Pancreas (tissue), 10 donors: ENCODE data around the gene CYP4F3. TPM values are rescaled to one million over a fixed set of nuclear protein-coding genes. Genes with fewer than 3 reads are reported as not detected.

ENCODE experiments used
- ATAC-seq, 4 donors: fragments of 200-7000 bp; cut with Tn5 transposase; one replicate each; pipeline versions ENCODE4 v1.8.0 to v1.9.1; 2020; ENCODE audit warnings: mild to moderate bottlenecking in 4 of 4, moderate library complexity in 4 of 4
- DNase-seq, 6 donors: peaks; one replicate each; pipeline ENCODE4 v3.0.0-alpha.2; 2020
- FAIRE-seq: peaks from 2 replicates; lab custom pipeline; 2012; peaks lifted over from hg19 to GRCh38; lab: Jason Lieb, UNC
- H3K27ac ChIP-seq, 4 donors: fragments of 200-600 bp; sonication (generic); 1 replicate in 3 of 4; 2 replicates in 1 of 4; pipeline versions ENCODE4 v1.5.0 to v1.8.0; 2020
- H3K27me3 ChIP-seq, 4 donors: fragments of 200-600 bp; one replicate each; pipeline ENCODE4 v1.8.0; 2021
- H3K36me3 ChIP-seq, 3 donors: fragments of 200-600 bp; sonication (generic) in 1 of 3; one replicate each; pipeline versions ENCODE4 v1.5.0 to v1.8.0; 2020 to 2021
- H3K4me1 ChIP-seq, 3 donors: fragments of 200-600 bp; one replicate each; pipeline ENCODE4 v1.8.0; 2021
- H3K4me3 ChIP-seq, 4 donors: fragments of 200-600 bp; sonication (generic) in 2 of 4; one replicate each; pipeline versions ENCODE4 v1.5.0 to v1.8.0; 2020 to 2021
- H3K9me3 ChIP-seq, 4 donors: fragments of 200-600 bp; one replicate each; pipeline ENCODE4 v1.8.0; 2021
- WGBS, 2 donors: extraction: QIAGEN DNeasy Blood & Tissue Kit; methylation state at CpG; one replicate each; pipeline ENCODE4 v1.1.7; 2013; 5-methylcytosine and 5-hydroxymethylcytosine counted together
- intact Hi-C, 3 donors: fragments of 100-400 bp; cut with DNase I; formaldehyde crosslinking; loops; one replicate each; pipeline versions ENCODE4 v1.11.1 to v1.14.2; 2022
- polyA plus RNA-seq, 2 donors: library from polyadenylated mRNA; stranded (reverse); fragments of 200-250 nt; gene quantifications; one replicate each; pipeline ENCODE4 v1.2.3, GENCODE V29; 2013
- total RNA-seq, 6 donors: library from RNA; stranded (reverse); fragmentation: NEBNext Ultra II Directional in 4 of 6; extraction: Animal tissue kit (Norgen Biotek cat#: 25700) in 4 of 6; gene quantifications; one replicate each; pipeline versions ENCODE4 v1.2.1 to v1.2.4, GENCODE V29; 2021 to 2023
- TF ChIP-seq, protein P1 (sequence below), 4 donors: fragments of 200-600 bp; sonication (generic) in 3 of 4; IDR thresholded peaks; one replicate each; pipeline versions ENCODE4 v1.5.0 to v1.8.0; 2021; ENCODE audit warnings: antibody characterized with exemption in 4 of 4
- donor health status: healthy with polysubstance abuse.
- donor health status: DM: no; HTN: no; CAD: no; lungs with moderate emphysema.
- donor health status: DM: no; HTN: no; CAD: no.
- donor health status: control.
- donor health status: control.
- donor health status: Bipolar disorder and iron deficiency.
- donor health status: DM: yes; HTN: yes; CAD: no.
- donor health status: DM: no; HTN: no; CAD: no.
- donor health status: DM: no; HTN: no; CAD: no.
- donor health status: DM: yes; HTN: yes; CAD: no.

Gene CYP4F3
- total and polyA plus RNA-seq, 8 donors: 0.23 to 1.8 (median 0.47) TPM

DNA sequence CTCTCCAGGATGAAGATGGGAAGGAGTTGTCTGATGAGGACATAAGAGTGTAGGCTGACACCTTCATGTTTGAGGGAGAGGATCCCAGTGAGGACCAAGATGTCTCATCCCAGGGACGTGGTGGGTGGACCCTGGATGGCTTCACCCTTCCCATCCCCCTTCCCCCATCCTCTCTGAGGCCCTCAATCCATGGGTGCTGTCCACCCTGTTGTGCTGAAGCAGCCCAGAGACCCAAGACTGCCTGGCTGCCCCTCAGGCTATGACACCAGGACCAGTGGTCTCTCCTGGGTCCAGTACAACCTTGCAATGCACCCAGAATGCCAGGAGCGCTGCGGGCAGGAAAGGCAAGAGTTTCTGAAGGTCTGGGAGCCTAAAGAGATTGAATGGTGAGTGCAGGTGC, 28.7 kb downstream of the CYP4F3 start:
- FAIRE-seq: no peak
- intact Hi-C loops: no loop called here
- TF ChIP-seq, protein P1, sequence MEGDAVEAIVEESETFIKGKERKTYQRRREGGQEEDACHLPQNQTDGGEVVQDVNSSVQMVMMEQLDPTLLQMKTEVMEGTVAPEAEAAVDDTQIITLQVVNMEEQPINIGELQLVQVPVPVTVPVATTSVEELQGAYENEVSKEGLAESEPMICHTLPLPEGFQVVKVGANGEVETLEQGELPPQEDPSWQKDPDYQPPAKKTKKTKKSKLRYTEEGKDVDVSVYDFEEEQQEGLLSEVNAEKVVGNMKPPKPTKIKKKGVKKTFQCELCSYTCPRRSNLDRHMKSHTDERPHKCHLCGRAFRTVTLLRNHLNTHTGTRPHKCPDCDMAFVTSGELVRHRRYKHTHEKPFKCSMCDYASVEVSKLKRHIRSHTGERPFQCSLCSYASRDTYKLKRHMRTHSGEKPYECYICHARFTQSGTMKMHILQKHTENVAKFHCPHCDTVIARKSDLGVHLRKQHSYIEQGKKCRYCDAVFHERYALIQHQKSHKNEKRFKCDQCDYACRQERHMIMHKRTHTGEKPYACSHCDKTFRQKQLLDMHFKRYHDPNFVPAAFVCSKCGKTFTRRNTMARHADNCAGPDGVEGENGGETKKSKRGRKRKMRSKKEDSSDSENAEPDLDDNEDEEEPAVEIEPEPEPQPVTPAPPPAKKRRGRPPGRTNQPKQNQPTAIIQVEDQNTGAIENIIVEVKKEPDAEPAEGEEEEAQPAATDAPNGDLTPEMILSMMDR (IDR thresholded peaks at IDR 0.05): no peak
- no peak for ATAC-seq
- Histone ChIP-seq H3K4me1 (no peaks in the 10 kb centered on the region), H3K27ac (no peak overlapping the region), H3K4me3 (no peak overlapping the region), H3K36me3 (no peaks in the 10 kb centered on the region), H3K27me3 (no peaks in the 10 kb centered on the region), H3K9me3 (no peaks in the 10 kb centered on the region)
- no peak for DNase-seq
- 47 to 49% methylated on average over 3 of the region's 3 CpGs for WGBS, 2 donors

DNA sequence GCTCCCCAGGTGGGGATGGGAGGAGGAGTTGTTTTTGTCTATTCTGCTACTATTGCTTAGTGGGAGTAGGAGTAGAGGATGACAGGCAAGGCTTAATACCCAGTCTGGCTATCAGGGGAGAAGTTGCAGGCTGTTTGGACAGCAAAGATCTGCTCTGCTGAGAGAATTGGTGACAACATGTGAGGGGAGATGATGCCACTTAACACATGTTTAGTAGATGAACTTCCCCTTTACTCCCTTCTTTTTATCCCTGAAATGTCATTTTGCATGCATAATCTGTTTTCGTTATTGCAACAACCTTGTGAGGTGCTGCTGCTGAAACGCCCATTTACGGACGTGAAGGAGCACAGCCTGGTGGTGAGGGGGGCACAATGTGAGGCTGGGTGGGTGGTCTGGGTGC, 29.2 kb downstream of the CYP4F3 start:
- Histone ChIP-seq H3K27me3 (no peaks in the 10 kb centered on the region), H3K4me1 (no peaks in the 10 kb centered on the region), H3K4me3 (no peak overlapping the region), H3K36me3 (no peaks in the 10 kb centered on the region), H3K9me3 (no peaks in the 10 kb centered on the region), H3K27ac (no peak overlapping the region)
- TF ChIP-seq, protein P1 (IDR thresholded peaks at IDR 0.05): no peak
- intact Hi-C loops: no loop called here
- DNase-seq (no peak), ATAC-seq (no peak), FAIRE-seq (no peak)
- 34 to 43% methylated on average over 4 of the region's 4 CpGs for WGBS, 2 donors

DNA sequence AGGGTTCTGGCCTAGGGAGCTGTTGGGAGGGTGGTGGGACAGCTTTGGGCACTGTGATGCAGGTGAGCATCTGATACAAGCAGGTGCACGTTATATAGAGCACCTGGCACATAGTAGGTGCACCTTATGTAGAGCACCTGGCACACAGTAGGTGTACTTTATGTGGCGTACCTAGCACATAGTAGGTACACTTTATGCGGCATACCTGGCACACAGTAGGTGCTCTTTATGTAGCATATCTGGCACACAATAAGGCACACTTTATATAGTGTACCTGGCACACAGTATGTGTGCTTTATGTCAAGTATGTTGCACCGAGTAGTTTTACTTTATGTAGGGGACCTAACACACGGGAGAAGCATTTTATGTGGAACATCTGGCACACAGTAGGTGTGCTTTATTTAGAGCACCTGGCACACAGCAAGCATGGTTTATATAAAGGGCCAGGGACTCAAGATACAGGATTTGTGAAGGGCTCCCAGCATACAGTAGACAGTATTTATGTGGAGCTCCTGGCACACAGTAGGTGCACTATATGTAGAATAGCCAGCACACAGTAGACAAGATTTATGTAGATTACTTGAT, 30.6 kb downstream of the CYP4F3 start:
- Histone ChIP-seq H3K27ac (no peak overlapping the region), H3K36me3 (no peaks in the 10 kb centered on the region), H3K4me1 (no peaks in the 10 kb centered on the region), H3K9me3 (no peaks in the 10 kb centered on the region), H3K27me3 (no peaks in the 10 kb centered on the region), H3K4me3 (no peak overlapping the region)
- TF ChIP-seq, protein P1 (IDR thresholded peaks at IDR 0.05): no peak
- ATAC-seq: no peak
- WGBS, 2 donors: 44 to 57% methylated on average over 5 of the region's 5 CpGs
- no peak for DNase-seq
- intact Hi-C loops: no loop called here
- no peak for FAIRE-seq

DNA sequence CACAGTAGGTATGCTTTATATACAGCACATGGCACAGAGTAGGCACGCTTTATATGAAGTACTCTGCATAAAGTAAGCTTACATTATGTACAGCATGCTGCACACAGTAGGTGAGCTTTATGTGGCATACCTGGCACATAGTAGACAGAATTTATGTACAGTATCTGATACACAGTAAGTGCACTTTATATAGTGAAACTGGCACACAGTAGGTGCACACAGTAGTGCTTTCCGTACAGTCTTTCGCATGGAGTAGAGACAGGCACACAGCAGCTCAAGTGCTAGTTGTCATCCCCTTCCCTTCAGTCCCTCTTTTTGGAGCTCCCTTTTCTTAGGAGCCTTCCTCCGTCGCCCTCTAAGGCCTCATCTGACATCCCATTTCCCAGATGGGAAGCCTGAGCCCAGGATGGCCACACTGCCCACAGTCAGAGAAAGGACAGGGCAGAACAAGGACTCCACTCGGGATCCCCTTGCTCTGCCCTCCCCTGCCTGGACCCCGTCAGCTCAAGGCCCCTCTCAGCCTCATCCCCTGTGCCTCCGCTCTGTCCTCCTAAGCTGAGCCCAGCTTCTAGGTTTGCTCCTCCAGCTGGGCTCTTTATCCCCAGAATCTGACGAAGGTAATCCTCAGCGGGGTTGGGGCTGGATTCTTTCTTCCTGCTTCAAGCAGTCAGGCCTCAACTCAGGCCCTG, 31.3 kb downstream of the CYP4F3 start:
- no peak for DNase-seq
- Histone ChIP-seq H3K36me3 (no peaks in the 10 kb centered on the region), H3K9me3 (no peaks in the 10 kb centered on the region), H3K4me1 (no peaks in the 10 kb centered on the region), H3K27ac (no peak overlapping the region), H3K27me3 (no peaks in the 10 kb centered on the region), H3K4me3 (no peak overlapping the region)
- FAIRE-seq: no peak
- no peak for ATAC-seq
- TF ChIP-seq, protein P1 (IDR thresholded peaks at IDR 0.05): no peak
- 52 to 54% methylated on average over 10 of the region's 10 CpGs for WGBS, 2 donors
- intact Hi-C loops: no loop called here

DNA sequence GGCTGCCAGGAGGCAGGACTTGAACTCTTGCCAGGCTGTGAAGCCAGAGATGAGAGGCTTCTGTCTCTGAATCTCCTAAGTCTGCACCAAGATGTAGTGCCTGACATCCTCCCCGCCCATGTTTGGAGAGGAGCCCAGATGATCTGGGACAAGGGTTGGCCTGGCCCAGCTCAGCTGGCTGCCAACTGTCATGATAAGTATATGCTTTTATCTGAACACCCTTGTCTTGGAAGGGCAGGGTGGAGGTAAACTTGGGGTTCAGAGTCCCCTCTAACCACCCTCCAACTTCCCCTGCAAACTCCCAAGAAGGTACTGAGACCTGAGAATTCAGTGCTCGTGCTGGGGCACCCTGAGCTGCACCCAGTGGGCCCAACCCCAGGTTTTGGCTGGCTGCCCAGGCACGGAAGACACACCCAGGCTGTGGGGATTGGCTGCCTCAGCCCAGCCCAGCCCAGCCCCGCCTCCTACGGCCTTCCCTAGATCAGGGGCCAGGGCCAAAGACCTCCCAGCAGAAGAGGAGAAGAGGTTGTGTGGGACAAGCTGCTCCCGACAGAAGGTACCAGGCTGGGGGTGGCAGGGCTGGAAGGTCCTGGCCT, 32.0 kb downstream of the CYP4F3 start, which contains the start of gene CYP4F12:
CYP4F12 (plus strand) TSS at position 508 of the 596 bp plus-strand sequence. CDS start 443 bp downstream, outside the sequence.
- TF ChIP-seq, protein P1 (IDR thresholded peaks at IDR 0.05): no peak
- Histone ChIP-seq H3K27me3 (no peaks in the 10 kb centered on the region), H3K27ac (no peak within 1 kb of the TSS), H3K4me1 (no peaks in the 10 kb centered on the region), H3K36me3 (no peaks in the 10 kb centered on the region), H3K9me3 (no peaks in the 10 kb centered on the region), H3K4me3 (no peak within 1 kb of the TSS)
- FAIRE-seq (peak; percentile 89), DNase-seq (peak; percentile 27 to 71 (median 45)), ATAC-seq (peak; percentile 48 to 92 (median 84))
- intact Hi-C loops: no loop called here
- WGBS, 2 donors: 39 to 50% methylated on average over 6 of the region's 6 CpGs
